MM.1S (cell line): ENCODE results near the gene FGFRL1.

Source experiments
- DNase-seq: peaks from one replicate; pipeline ENCODE4 v3.0.0-alpha.2; 2015
- H2AFZ ChIP-seq: fragments of 300-600 bp; sonication (generic); 2 replicates; pipeline ENCODE4 v1.6.0; 2016; ENCODE audit warnings: antibody characterized with exemption, low read length
- H3F3A ChIP-seq: fragments of 300-600 bp; sonication (generic); 2 replicates; pipeline ENCODE4 v1.6.1; 2016; ENCODE audit warnings: mild to moderate bottlenecking, antibody characterized with exemption, low read length, moderate library complexity, mixed read lengths; ENCODE audit not compliant: insufficient read depth
- H3K27ac ChIP-seq: fragments of 300-600 bp; sonication (generic); 2 replicates; pipeline ENCODE4 v1.5.1; 2016; ENCODE audit warnings: mild to moderate bottlenecking, low read length
- H3K27me3 ChIP-seq: fragments of 300-600 bp; sonication (generic); replicated peaks from 2 replicates; pipeline ENCODE4 v1.6.0; 2016; ENCODE audit warnings: low read length; ENCODE audit not compliant: insufficient read depth
- H3K36me3 ChIP-seq: fragments of 300-600 bp; sonication (generic); replicated peaks from 2 replicates; pipeline ENCODE4 v1.6.1; 2016; ENCODE audit warnings: mild to moderate bottlenecking, low read length, mixed read lengths; ENCODE audit not compliant: insufficient read depth
- H3K4me1 ChIP-seq: fragments of 300-600 bp; sonication (generic); 2 replicates; pipeline ENCODE4 v1.6.1; 2016; ENCODE audit warnings: low read length, mixed read lengths
- H3K4me2 ChIP-seq: fragments of 300-600 bp; sonication (generic); 2 replicates; pipeline ENCODE4 v1.6.0; 2016; ENCODE audit warnings: low read depth, low read length
- H3K4me3 ChIP-seq: fragments of 300-600 bp; sonication (generic); 2 replicates; pipeline ENCODE4 v1.5.1; 2016; ENCODE audit warnings: low read length, mixed read lengths
- H3K79me2 ChIP-seq: fragments of 300-600 bp; sonication (generic); 2 replicates; pipeline ENCODE4 v1.6.1; 2016; ENCODE audit warnings: mixed run types, low read length, mixed read lengths
- H3K9ac ChIP-seq: fragments of 300-600 bp; sonication (generic); 2 replicates; pipeline ENCODE4 v1.6.1; 2016; ENCODE audit warnings: low read length, mixed read lengths
- H3K9me2 ChIP-seq: fragments of 300-600 bp; sonication (generic); replicated peaks from 2 replicates; pipeline ENCODE4 v1.6.1; 2016; ENCODE audit warnings: mild to moderate bottlenecking, low read length, mixed read lengths; ENCODE audit not compliant: insufficient read depth
- H3K9me3 ChIP-seq: fragments of 300-600 bp; sonication (generic); replicated peaks from 2 replicates; pipeline ENCODE4 v1.6.1; 2016; ENCODE audit warnings: mild to moderate bottlenecking, low read length, mixed read lengths; ENCODE audit not compliant: insufficient read depth
- H4K20me1 ChIP-seq: fragments of 300-600 bp; sonication (generic); 2 replicates; pipeline ENCODE4 v1.6.1; 2016; ENCODE audit warnings: mild to moderate bottlenecking, low read length, moderate library complexity, mixed read lengths; ENCODE audit not compliant: insufficient read depth
- CTCF ChIP-seq: fragments of 300-600 bp; sonication (generic); IDR thresholded peaks from 2 replicates; pipeline ENCODE4 v1.5.1; 2016; ENCODE audit warnings: antibody characterized with exemption, low read length, mixed read lengths
- EZH2 ChIP-seq: fragments of 300-600 bp; sonication (generic); optimal IDR thresholded peaks from 2 replicates; pipeline ENCODE3; 2017; ENCODE audit warnings: low read depth, mild to moderate bottlenecking, antibody characterized with exemption, low read length, mixed read lengths
- EZH2phosphoT487 ChIP-seq: fragments of 300-600 bp; sonication (generic); IDR thresholded peaks from 2 replicates; pipeline ENCODE4 v1.6.1; 2018; ENCODE audit warnings: antibody characterized with exemption, low read length

FGFRL1 gene

DNA sequence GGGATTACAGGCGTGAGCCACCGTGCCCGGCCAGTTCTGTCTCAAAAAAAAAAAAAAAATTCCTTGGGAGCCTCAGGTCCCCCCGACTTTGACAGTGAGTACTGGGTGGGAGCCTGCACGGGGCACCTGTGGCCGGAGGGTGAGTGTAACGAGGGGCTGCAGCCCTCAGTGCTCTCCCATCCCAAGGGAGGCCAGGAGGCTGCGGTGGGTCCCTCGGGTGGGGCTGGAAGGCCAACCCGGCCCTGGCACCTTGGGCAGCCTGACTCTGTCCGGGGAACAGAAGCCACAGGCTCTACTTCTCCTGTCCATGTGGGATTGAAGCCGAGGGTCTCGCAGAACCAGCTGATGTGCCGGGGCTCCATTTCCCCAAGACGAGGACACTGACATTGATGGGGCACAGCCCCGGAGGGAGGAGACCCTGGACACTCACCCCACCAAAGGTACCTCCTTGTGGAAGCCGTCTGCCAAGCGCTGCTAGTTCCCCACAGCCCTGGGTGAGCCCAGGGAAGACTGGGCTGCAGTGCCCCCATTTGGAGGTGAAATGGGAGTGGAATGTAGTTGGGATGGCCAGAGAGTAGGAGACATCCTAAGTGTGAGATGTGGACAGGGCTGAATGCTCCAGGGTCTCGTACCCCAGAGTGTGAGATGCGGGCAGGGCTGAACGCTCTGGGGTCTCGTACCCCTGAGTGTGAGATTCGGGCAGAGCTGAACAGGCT, 16.0 kb upstream of the FGFRL1 start:
- Histone ChIP-seq H4K20me1 (no peaks in the 10 kb centered on the region), H3K4me1 (no peaks in the 10 kb centered on the region), H3K79me2 (no peaks in the 10 kb centered on the region), H3K36me3 (no peaks in the 10 kb centered on the region), H2AFZ (no peak overlapping the region), H3F3A (no peaks in the 10 kb centered on the region), H3K27me3 (no peaks in the 10 kb centered on the region), H3K4me3 (no peak overlapping the region), H3K27ac (no peak overlapping the region), H3K4me2 (no peak overlapping the region), H3K9me3 (no peaks in the 10 kb centered on the region), H3K9ac (no peak overlapping the region), H3K9me2 (no peaks in the 10 kb centered on the region)
- DNase-seq = no peak
- TF ChIP-seq EZH2 = no peak
- no peak for TF ChIP-seq EZH2phosphoT487
- no peak for TF ChIP-seq CTCF

GRCh38 chr4:996030-996996, 15.1 kb upstream of the FGFRL1 start:
- no peak overlapping the region for H3K27ac ChIP-seq
- H3K27me3 ChIP-seq = no peaks in the 10 kb centered on the region
- no peaks in the 10 kb centered on the region for H3K9me2 ChIP-seq
- no peak overlapping the region for H3K4me3 ChIP-seq
- H4K20me1 ChIP-seq = no peaks in the 10 kb centered on the region
- H3F3A ChIP-seq = no peaks in the 10 kb centered on the region
- no peaks in the 10 kb centered on the region for H3K4me1 ChIP-seq
- H3K4me2 ChIP-seq = no peak overlapping the region
- DNase-seq = no peak
- no peak overlapping the region for H3K9ac ChIP-seq
- no peaks in the 10 kb centered on the region for H3K79me2 ChIP-seq
- H3K36me3 ChIP-seq = no peaks in the 10 kb centered on the region
- no peak overlapping the region for H2AFZ ChIP-seq
- no peaks in the 10 kb centered on the region for H3K9me3 ChIP-seq
- TF ChIP-seq EZH2phosphoT487 (no peak), EZH2 (no peak), CTCF (no peak)

DNA sequence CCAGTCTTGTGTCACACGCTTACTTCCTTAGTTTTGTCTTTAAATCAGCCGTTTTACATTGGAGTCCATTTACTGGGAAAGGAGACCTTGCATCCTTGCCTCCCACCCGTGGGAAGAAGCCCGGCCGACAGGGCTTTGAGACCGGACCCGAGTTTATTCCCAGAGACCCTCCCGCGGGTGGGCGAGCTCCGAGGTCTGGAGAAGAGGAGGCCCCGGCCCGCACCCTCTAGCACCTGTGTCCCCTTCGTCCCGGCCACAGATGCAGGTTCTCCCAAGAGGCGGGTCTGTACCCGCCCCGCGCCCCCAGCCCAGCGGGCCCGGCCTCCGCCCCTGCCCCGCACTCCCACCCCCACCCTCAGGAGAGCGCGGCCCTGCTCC, 14.4 kb upstream of the FGFRL1 start:
- H3K27me3 ChIP-seq = no peaks in the 10 kb centered on the region
- H4K20me1 ChIP-seq = no peaks in the 10 kb centered on the region

More for the DNA sequence above, 14.4 kb upstream of the FGFRL1 start:
- H3K4me3 ChIP-seq = no peak overlapping the region
- no peak for DNase-seq
- H3K9me2 ChIP-seq = no peaks in the 10 kb centered on the region
- no peaks in the 10 kb centered on the region for H3K9me3 ChIP-seq
- H3K4me2 ChIP-seq = no peak overlapping the region
- no peaks in the 10 kb centered on the region for H3K79me2 ChIP-seq
- no peaks in the 10 kb centered on the region for H3K36me3 ChIP-seq
- no peak overlapping the region for H3K9ac ChIP-seq
- no peaks in the 10 kb centered on the region for H3K4me1 ChIP-seq
- no peak overlapping the region for H2AFZ ChIP-seq
- H3K27ac ChIP-seq = no peak overlapping the region
- TF ChIP-seq EZH2phosphoT487 (no peak), CTCF (no peak), EZH2 (no peak)
- H3F3A ChIP-seq = no peaks in the 10 kb centered on the region
